ENCODE data around the gene ADAM10. TPM values are rescaled to one million over a fixed set of nuclear protein-coding genes. Genes with fewer than 3 reads are reported as not detected.

The ADAM10 gene
- total RNA-seq, 1 experiment from 2014 or later: 334 TPM

DNA sequence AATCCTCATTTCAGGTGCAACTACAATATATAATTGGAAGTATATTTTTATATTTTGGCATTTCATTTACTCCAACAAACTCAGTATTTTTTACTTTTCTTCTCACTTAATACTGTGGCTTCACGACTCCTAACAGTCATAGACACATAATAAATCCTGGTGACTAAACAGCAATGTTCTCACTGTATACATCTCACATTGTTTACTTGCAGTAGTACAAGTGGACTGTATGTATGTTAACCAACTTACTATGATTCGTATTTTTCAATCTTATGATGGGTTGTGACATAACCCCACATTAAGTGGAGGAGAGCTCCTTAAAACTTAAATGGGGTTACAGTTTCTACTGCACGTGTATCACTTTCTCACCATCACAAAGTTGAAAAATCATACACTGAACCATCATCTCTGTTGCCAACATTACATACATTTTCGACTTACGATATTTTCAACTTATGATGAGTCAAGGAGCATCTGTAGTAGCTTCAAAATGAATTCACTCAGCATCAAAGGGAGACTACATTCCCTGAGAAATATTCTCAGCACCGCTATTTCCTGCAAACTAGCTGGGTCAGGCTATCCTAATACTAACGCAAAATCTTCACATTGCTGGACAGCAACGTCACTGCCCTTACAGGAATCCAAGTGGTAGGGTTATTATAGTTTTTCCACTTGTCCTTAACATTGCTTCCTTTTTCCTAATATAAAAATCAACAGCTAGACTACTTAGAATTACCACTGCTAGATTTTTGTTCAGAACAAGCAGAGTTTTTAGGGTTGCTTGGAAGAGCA is 7.3 kb downstream of the ADAM10 start:
- H3K36me3 ChIP-seq: peaks cover 16% of the 10 kb centered on the region
- H3K9me3 ChIP-seq (replicated peaks): no peaks in the 10 kb centered on the region; the same call in 1 of the 2 replicates
- no peaks in the 10 kb centered on the region; the same call in none of the 2 replicates for H3K4me1 ChIP-seq
- no peak overlapping the region for H3K4me3 ChIP-seq
- H3K27me3 ChIP-seq: no peaks in the 10 kb centered on the region
- no peak for DNase-seq
- H3K27ac ChIP-seq: no peak overlapping the region

DNA sequence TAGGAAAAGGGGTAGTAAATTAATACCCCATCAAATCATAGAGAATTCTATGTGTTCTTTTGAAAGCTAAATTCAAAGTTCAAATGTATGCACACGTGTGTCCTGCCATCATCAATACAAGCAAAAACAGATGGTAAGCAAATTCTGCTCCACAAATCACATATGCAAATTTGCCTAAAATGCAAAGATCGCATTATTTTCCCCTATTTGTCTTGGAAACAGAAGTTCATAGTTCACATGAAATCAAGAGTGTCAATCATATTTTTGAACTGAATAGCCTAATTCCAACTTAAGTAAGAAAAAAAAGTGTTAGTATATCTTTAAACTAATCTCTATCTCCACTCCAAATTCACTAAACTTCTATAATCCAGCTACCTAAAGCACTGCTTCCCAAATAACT is 8.5 kb downstream of the ADAM10 start:
- Histone ChIP-seq H3K4me3 (no peak overlapping the region), H3K4me1 (no peaks in the 10 kb centered on the region; the same call in none of the 2 replicates), H3K27me3 (no peaks in the 10 kb centered on the region), H3K27ac (no peak overlapping the region), H3K36me3 (peaks cover 16% of the 10 kb centered on the region), H3K9me3 (replicated peaks) (no peaks in the 10 kb centered on the region; the same call in 1 of the 2 replicates)
- no peak for DNase-seq

DNA sequence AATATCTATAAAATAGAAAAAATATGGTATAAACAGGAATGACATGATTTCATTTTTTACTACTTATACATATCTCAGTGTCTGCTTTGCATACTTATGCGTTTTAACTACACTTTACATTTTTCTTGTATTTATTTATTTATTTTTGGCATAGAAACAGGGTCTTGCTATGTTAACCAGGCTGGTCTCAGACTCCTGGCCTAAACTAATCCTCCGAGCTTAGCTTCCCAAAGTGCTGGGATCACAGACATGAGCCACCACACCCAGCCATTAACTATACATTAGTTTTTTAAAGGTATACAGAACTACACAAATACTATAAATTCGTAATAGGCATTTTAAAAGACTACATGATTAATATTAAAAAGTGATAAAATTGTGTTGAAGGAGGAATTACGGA is 9.1 kb downstream of the ADAM10 start:
- no peak for DNase-seq
- no peaks in the 10 kb centered on the region; the same call in 1 of the 2 replicates for H3K9me3 ChIP-seq (replicated peaks)
- no peaks in the 10 kb centered on the region; the same call in none of the 2 replicates for H3K4me1 ChIP-seq
- no peak overlapping the region for H3K4me3 ChIP-seq
- H3K27me3 ChIP-seq: no peaks in the 10 kb centered on the region
- peaks cover 18% of the 10 kb centered on the region for H3K36me3 ChIP-seq
- H3K27ac ChIP-seq: no peak overlapping the region

DNA sequence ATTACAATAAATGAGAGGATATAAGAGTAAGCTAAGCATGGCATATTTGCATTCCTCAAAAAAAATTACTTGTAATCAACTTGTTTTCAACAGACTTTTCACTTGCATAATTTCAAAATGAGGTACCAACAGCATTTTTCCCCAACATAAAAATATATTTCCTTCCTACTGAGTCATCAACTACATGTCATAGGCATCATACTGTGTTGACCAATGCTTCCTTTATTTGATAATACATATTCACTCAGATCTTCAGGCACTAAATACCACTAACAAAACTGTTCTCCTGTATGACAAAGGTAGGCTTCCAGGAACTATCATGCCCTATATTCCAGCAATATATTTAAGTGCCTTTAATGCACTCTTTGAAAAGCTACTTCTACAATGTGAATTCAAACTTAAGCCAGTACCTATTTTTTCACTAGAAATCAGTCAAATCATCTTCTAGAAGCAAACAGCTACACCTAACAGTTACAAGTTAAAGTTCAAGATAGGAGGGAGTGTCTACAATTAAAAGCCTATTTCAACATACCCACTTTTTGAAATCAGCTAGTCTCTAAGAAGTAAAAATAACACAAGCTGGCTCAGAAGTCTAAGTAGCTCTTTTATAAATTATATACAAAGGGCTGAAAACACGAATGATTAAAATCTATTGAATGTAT is 11.3 kb downstream of the ADAM10 start:
- Histone ChIP-seq H3K36me3 (peaks cover 14% of the 10 kb centered on the region; the same call in 1 of the 2 replicates), H3K27me3 (no peaks in the 10 kb centered on the region), H3K4me3 (no peak overlapping the region), H3K27ac (no peak overlapping the region), H3K9me3 (replicated peaks) (no peaks in the 10 kb centered on the region; the same call in 1 of the 2 replicates), H3K4me1 (no peaks in the 10 kb centered on the region; the same call in none of the 2 replicates)
- DNase-seq: no peak

DNA sequence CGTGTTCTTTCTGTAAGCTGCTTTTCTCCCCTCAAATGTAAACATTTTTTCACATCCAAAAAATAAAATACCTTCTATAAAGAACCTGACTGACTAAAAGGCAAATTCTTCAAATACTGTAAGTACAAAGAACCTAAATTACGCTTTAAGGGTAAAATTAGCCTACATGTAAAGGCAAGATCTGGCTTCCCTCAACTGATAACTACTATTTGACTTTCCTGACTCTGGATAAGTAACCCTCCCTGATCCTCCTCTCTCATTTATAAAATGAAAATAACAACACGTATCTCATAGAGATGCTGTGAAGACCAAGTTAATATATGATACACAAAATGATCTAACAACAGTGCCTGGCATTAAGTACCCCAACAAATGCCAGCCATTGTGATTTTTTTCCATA is 12.2 kb downstream of the ADAM10 start:
- no peaks in the 10 kb centered on the region; the same call in 1 of the 2 replicates for H3K9me3 ChIP-seq (replicated peaks)
- H3K4me3 ChIP-seq: no peak overlapping the region
- peaks cover 14% of the 10 kb centered on the region; the same call in 1 of the 2 replicates for H3K36me3 ChIP-seq
- no peak overlapping the region for H3K27ac ChIP-seq
- DNase-seq: no peak
- no peaks in the 10 kb centered on the region for H3K27me3 ChIP-seq
- no peaks in the 10 kb centered on the region; the same call in none of the 2 replicates for H3K4me1 ChIP-seq

DNA sequence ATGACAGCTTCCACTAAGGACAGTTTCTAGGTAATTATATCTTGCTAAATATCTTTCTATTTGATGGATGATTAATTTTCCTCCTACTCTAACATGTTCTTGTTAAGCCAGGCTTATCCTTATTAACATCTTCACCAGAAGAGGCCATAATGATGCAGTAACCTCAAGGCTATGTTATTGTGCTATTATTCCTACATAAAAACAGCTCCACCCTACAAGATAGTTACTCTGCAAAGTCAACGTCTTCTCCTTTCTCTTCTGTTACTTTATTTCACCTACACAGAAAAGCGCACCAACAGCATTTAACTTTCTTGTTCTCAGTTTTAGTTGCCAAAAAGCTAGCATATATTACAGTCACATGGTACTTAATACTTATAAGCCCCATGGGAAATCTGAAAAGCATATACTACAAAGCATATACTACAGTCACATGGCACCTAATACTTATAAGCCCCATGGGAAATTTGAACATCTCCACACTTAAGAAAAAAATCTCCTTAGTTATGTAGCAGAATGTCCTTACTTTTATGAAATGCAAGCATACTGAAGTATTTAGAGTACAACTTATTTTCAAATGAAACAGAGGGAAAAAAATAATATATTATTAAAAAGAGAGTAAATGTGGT is 13.4 kb downstream of the ADAM10 start:
- no peaks in the 10 kb centered on the region for H3K27me3 ChIP-seq
- H3K4me3 ChIP-seq: no peak overlapping the region
- no peak for DNase-seq
- no peak overlapping the region for H3K27ac ChIP-seq
- H3K4me1 ChIP-seq: no peaks in the 10 kb centered on the region; the same call in none of the 2 replicates
- H3K9me3 ChIP-seq (replicated peaks): no peaks in the 10 kb centered on the region; the same call in 1 of the 2 replicates
- H3K36me3 ChIP-seq: peaks cover 13% of the 10 kb centered on the region; the same call in 1 of the 2 replicates

DNA sequence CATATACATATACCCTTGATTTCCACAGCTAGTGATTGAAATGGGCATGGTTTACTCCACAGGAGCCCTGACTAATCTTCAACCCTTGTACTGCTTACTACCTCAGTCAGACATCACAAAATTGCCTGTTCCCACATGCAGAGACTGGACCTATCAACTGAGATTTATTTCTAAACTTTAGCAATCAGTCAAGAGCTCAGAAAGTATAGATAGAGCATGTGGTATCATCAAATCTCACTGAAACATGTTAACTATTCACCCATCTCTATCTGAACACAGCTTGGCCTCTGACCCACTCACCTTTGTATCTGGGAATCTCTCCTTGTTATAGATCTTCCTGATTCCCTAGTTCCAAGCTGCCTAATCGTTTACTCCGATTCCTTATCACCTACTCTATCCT is 14.6 kb downstream of the ADAM10 start:
- H3K4me1 ChIP-seq: no peaks in the 10 kb centered on the region; the same call in none of the 2 replicates
- H3K27ac ChIP-seq: no peak overlapping the region
- no peak for DNase-seq
- no peaks in the 10 kb centered on the region for H3K27me3 ChIP-seq
- no peaks in the 10 kb centered on the region; the same call in 1 of the 2 replicates for H3K9me3 ChIP-seq (replicated peaks)
- peaks cover 25% of the 10 kb centered on the region; the same call in 1 of the 2 replicates for H3K36me3 ChIP-seq
- H3K4me3 ChIP-seq: no peak overlapping the region

DNA sequence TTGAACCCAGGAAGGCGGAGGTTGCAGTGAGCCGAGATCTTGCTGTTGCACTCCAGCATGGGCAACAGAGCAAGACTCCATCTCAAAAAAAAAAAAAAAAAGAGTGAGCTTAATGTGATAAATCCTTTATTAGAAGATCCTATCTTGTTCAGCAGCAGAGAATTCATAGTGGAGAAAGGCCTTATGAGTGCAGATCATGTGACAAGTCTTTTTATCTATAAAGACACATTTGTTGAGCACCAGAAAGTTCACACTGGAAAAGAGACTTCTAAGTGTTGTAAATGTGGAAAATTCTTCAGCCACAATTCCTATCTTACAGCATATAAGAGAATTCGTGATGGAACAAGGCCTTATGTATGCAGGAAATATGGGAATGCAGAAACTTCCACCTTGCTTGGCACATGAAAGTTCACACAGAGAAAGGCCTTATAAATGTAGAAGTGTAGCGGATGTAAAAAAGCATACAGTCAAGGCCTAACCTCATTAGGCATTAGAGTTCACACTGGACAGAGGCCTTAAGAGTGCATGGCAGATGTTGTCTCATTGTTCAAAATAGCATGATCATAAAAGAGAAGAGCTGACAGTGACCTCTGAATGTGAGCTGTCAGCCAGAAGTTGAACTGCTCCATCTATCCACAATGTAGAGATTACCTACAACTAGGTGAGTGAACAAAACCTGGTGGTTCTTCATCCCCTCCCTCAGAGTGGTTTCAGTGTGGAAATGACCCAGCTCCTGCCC is 16.7 kb downstream of the ADAM10 start:
- Histone ChIP-seq H3K4me1 (no peaks in the 10 kb centered on the region; the same call in none of the 2 replicates), H3K4me3 (no peak overlapping the region), H3K36me3 (peaks cover 30% of the 10 kb centered on the region), H3K27me3 (no peaks in the 10 kb centered on the region), H3K27ac (no peak overlapping the region), H3K9me3 (replicated peaks) (peaks cover 3% of the 10 kb centered on the region; the same call in 1 of the 2 replicates)
- no peak for DNase-seq

DNA sequence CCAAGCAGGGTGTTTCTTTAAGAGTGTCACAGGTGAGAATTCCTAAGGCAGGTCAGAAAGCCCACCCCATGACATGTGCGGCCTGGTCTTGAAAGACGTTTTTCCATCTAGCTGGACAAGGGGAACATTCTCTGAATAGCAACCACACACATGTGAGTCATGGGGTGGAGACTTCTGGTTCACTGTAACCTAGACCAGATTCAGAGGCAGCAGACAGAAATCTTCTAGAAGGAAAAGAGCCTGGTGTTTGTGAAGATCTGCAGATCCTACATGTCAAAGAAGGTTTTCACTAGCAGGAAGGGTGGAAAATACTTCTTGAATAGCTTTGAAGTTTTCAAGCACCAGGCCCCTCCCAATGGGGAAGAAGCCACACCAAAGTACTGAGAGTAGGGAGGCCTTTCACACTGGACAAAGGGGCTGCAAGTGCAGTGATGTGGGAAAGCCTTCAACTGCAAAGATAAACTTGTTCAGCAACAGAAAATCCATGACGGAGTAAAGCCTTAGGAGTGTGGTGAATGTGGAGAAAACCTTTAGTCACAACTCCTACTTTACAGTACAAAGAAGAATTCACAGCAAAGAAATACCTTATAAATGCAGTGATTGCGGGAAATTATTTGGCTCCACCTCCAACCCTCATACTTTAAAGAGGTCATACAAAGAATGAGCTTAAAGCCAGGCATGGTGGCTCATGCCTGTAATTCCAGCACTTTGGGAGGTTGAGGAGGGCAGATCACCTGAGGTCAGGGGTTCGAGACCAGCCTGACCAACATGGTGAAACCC is 17.6 kb downstream of the ADAM10 start:
- Histone ChIP-seq H3K36me3 (peaks cover 32% of the 10 kb centered on the region), H3K27ac (no peak overlapping the region), H3K4me3 (no peak overlapping the region), H3K27me3 (no peaks in the 10 kb centered on the region), H3K9me3 (replicated peaks) (0 out of 2 replicates have a peak, but pooled peaks cover 4% of the 10 kb centered on the region), H3K4me1 (no peaks in the 10 kb centered on the region; the same call in 1 of the 2 replicates)
- DNase-seq: no peak

DNA sequence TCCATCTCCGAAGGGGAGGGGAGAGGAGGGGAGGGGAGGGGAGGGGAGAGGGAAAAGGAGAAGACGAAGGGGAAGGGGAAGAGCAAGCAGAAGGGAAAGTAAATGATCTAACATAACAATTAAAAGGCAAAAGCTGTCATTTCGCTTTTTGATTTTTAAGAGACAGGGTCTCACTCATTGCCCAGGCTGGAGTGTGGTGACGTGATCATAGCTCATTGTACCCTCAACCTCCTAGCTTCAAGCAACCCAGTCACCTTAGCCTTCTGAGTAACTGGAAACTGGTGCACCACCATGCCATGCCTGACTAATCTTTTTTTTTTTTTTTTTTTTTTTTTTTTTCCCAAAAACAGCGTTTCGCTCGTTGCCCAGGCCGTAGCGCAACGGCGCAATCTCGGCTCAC is 22.6 kb downstream of the ADAM10 start:
- H3K4me3 ChIP-seq: no peak overlapping the region
- H3K9me3 ChIP-seq (replicated peaks): 0 out of 2 replicates have a peak, but pooled peaks cover 4% of the 10 kb centered on the region
- no peaks in the 10 kb centered on the region for H3K27me3 ChIP-seq
- no peaks in the 10 kb centered on the region for H3K4me1 ChIP-seq
- no peak for DNase-seq
- no peak overlapping the region for H3K27ac ChIP-seq
- peaks cover 27% of the 10 kb centered on the region for H3K36me3 ChIP-seq

DNA sequence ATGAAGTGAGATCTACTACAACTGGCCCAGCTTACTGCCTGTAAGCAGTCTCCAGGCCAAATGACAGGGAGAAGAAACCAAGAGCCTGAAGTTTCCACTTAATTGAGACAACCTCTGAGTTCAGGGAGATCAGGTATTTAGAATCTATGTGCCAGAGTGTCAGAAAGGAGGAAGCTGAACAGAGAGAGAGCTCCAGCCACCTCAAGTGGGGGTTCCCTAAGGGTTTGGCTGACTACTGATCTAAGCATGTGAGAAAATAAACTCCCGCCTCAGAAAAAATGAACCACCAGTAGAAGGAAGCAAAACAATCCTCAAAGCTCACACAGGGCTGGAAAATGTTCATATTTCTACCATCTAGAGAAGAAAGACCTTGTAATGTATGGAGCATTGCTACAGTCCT is 25.0 kb downstream of the ADAM10 start:
- H3K36me3 ChIP-seq: peaks cover 11% of the 10 kb centered on the region
- H3K4me3 ChIP-seq: no peak overlapping the region
- H3K27me3 ChIP-seq: no peaks in the 10 kb centered on the region
- H3K4me1 ChIP-seq: no peaks in the 10 kb centered on the region
- H3K9me3 ChIP-seq (replicated peaks): 0 out of 2 replicates have a peak, but pooled peaks cover 4% of the 10 kb centered on the region
- no peak for DNase-seq
- H3K27ac ChIP-seq: no peak overlapping the region

DNA sequence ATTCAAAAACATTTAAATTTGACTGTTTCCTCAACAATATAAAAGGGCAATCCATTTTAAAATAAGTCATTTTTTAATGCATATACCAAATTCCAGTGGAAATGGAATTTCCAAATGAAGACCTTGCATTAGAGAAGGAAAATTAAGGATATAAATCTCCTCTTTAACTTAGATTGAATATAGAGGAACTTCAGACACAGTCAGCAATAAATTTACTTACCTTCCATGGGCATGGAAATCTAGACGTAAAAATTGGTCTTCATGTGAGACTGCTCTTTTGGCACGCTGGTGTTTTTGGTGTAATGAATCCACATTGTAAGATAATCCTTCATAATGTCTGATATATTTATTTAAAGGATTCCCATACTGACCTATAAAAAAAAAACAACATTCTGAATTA is 32.1 kb downstream of the ADAM10 start:
- no peaks in the 10 kb centered on the region for H3K9me3 ChIP-seq (replicated peaks)
- no peaks in the 10 kb centered on the region for H3K4me1 ChIP-seq
- no peak overlapping the region for H3K4me3 ChIP-seq
- no peak for DNase-seq
- no peak overlapping the region for H3K27ac ChIP-seq
- peaks cover 52% of the 10 kb centered on the region for H3K36me3 ChIP-seq
- H3K27me3 ChIP-seq: no peaks in the 10 kb centered on the region

DNA sequence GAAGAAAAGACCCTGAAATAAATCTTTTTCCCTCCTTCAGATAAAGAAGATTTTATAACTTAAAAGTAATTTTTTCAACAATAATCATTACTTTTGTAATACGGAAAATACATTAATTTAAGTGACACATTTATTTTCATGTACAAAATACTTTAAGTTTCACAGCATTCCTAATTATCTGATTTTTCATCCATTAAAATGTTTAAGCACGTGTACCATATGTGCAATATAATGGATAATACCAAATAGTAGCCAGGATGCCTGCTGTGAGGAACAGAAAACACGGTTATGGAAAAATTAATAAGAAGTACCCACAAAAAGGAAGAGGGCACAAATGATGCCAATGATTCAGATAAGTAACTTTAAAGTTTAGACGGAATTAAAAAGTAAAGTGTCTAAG is 33.5 kb downstream of the ADAM10 start:
- H3K4me3 ChIP-seq: no peak overlapping the region
- no peak overlapping the region for H3K27ac ChIP-seq
- H3K36me3 ChIP-seq: peaks cover 56% of the 10 kb centered on the region
- no peaks in the 10 kb centered on the region for H3K4me1 ChIP-seq
- H3K27me3 ChIP-seq: no peaks in the 10 kb centered on the region
- DNase-seq: no peak
- no peaks in the 10 kb centered on the region for H3K9me3 ChIP-seq (replicated peaks)
